GM23338 (cell line): ENCODE results near the gene NXPH4.

Source experiments
- CREB1 ChIP-seq: fragments of 250-450 bp; sonication (Bioruptor Pico); IDR thresholded peaks from 2 replicates; pipeline ENCODE4 v1.5.0; 2020; ENCODE audit warnings: low read depth, mild to moderate bottlenecking, moderate library complexity
- CTCF ChIP-seq, 2 experiments: fragments of 200-600 bp in 1 of 2; sonication (generic) in 1 of 2; conservative IDR thresholded peaks; 2 replicates each; pipeline versions ENCODE4 v1.5.1 to v1.6.1; 2016 to 2017; ENCODE audit warnings: antibody characterized with exemption in 2 of 2, low read depth in 2 of 2, mild to moderate bottlenecking in 2 of 2, moderate library complexity in 1 of 2
- ETS1 ChIP-seq: IDR thresholded peaks from 2 replicates; pipeline ENCODE4 v1.6.1; 2016; ENCODE audit warnings: antibody characterized with exemption
- EZH2 ChIP-seq: fragments of 200-600 bp; sonication (generic); IDR thresholded peaks from one replicate; pipeline ENCODE4 v1.8.0; 2017; ENCODE audit warnings: antibody characterized with exemption, mild to moderate bottlenecking, low read depth; ENCODE audit not compliant: unreplicated experiment
- EZH2phosphoT487 ChIP-seq: fragments of 200-600 bp; sonication (generic); IDR thresholded peaks from one replicate; pipeline ENCODE4 v1.8.1; 2018; ENCODE audit warnings: antibody characterized with exemption; ENCODE audit not compliant: unreplicated experiment
- JUNB ChIP-seq: IDR thresholded peaks from one replicate; pipeline ENCODE4 v1.6.1; 2016; ENCODE audit warnings: antibody characterized with exemption; ENCODE audit not compliant: unreplicated experiment
- NANOG ChIP-seq: IDR thresholded peaks from 2 replicates; pipeline ENCODE4 v1.6.1; 2016; ENCODE audit warnings: antibody characterized with exemption, borderline replicate concordance
- POLR2AphosphoS5 ChIP-seq: IDR thresholded peaks from 2 replicates; pipeline ENCODE4 v1.6.1; 2016; ENCODE audit warnings: antibody characterized with exemption, low read depth
- REST ChIP-seq: IDR thresholded peaks from one replicate; pipeline ENCODE4 v1.6.1; 2018; ENCODE audit warnings: antibody characterized with exemption; ENCODE audit not compliant: unreplicated experiment
- ZNF114 ChIP-seq: fragments of 250-450 bp; sonication (Bioruptor Pico); IDR thresholded peaks from 2 replicates; pipeline ENCODE4 v1.5.0; 2020; ENCODE audit warnings: mild to moderate bottlenecking, moderate library complexity
- ZNF331 ChIP-seq: fragments of 250-450 bp; sonication (Bioruptor Pico); IDR thresholded peaks from 2 replicates; pipeline ENCODE4 v1.5.0; 2020; ENCODE audit warnings: low read depth, mild to moderate bottlenecking, moderate library complexity
- ZNF462 ChIP-seq: fragments of 250-450 bp; sonication (Bioruptor Pico); IDR thresholded peaks from 2 replicates; pipeline ENCODE4 v1.5.0; 2020; ENCODE audit warnings: mild to moderate bottlenecking, moderate library complexity

GRCh38 chr12:57168058-57168457 lies 48.5 kb upstream of the NXPH4 start:
- no peak for TF ChIP-seq EZH2
- no peak for TF ChIP-seq CTCF (conservative IDR thresholded peaks at IDR 0.05; ENCODE audit: low read depth in 2 of 2)
- no peak for TF ChIP-seq ZNF114 (CRISPR knock-in tag)
- TF ChIP-seq POLR2AphosphoS5: no peak
- no peak for TF ChIP-seq REST
- TF ChIP-seq EZH2phosphoT487: no peak
- no peak for TF ChIP-seq JUNB
- TF ChIP-seq CREB1 (CRISPR knock-in tag): no peak
- no peak for TF ChIP-seq ZNF462 (CRISPR knock-in tag)
- no peak for TF ChIP-seq ETS1
- no peak for TF ChIP-seq NANOG
- no peak for TF ChIP-seq ZNF331 (CRISPR knock-in tag)
